Upper lobe of left lung (tissue), 6 donors: ENCODE measurements around the gene MAP2K5. TPM values are rescaled to one million over a fixed set of nuclear protein-coding genes. Genes with fewer than 3 reads are reported as not detected.
A peak's percentile ranks its signal among the peaks of the same experiment; 100 is the strongest.

Source experiments
- ATAC-seq, 2 donors: fragments of 200-7000 bp; cut with Tn5 transposase; one replicate each; pipeline ENCODE4 v1.9.1; 2022; ENCODE audit warnings: mild to moderate bottlenecking in 2 of 2, moderate library complexity in 2 of 2; ENCODE audit not compliant: low FRiP score in 2 of 2
- DNase-seq, 2 donors: peaks; one replicate each; pipeline ENCODE4 v3.0.0-alpha.2; 2019 to 2020
- H3K27ac ChIP-seq, 4 donors: fragments of 200-600 bp; sonication (generic); one replicate each; pipeline ENCODE4 v1.5.1; 2016 to 2019
- H3K27me3 ChIP-seq, 4 donors: fragments of 200-600 bp; sonication (generic); one replicate each; pipeline ENCODE4 v1.5.1; 2017 to 2019
- H3K36me3 ChIP-seq, 4 donors: fragments of 200-600 bp; sonication (generic); one replicate each; pipeline ENCODE4 v1.5.1; 2016 to 2019
- H3K4me1 ChIP-seq, 4 donors: fragments of 200-600 bp; sonication (generic); one replicate each; pipeline ENCODE4 v1.5.1; 2018 to 2019
- H3K4me3 ChIP-seq, 4 donors: fragments of 200-600 bp; sonication (generic); one replicate each; pipeline ENCODE4 v1.5.1; 2017 to 2019; ENCODE audit warnings: mild to moderate bottlenecking in 2 of 4, moderate library complexity in 1 of 4
- H3K9me3 ChIP-seq, 4 donors: fragments of 200-600 bp; sonication (generic); one replicate each; pipeline ENCODE4 v1.5.1; 2018 to 2019
- CTCF ChIP-seq, 6 experiments: fragments of 450-650 bp in 4 of 6; fragments of 200-600 bp in 2 of 6; sonication (generic) in 2 of 6; IDR thresholded peaks; one replicate each; pipeline ENCODE4 v1.5.1; 2016 to 2019; ENCODE audit warnings: antibody characterized with exemption in 6 of 6
- EP300 ChIP-seq, 4 donors: sonication (generic); formaldehyde crosslinking; IDR thresholded peaks; one replicate each; pipeline ENCODE4 v1.5.1; 2017; ENCODE audit warnings: antibody characterized with exemption in 4 of 4, control low read depth in 2 of 4
- POLR2A ChIP-seq, 4 donors: fragments of 450-650 bp; IDR thresholded peaks; one replicate each; pipeline ENCODE4 v1.5.1; 2016 to 2017; ENCODE audit warnings: antibody characterized with exemption in 4 of 4, mild to moderate bottlenecking in 2 of 4
- POLR2AphosphoS5 ChIP-seq, 2 donors: sonication (generic); formaldehyde crosslinking; IDR thresholded peaks; one replicate each; pipeline ENCODE4 v1.5.1; 2017; ENCODE audit warnings: antibody characterized with exemption in 2 of 2
- WGBS, 2 donors: methylation state at CpG; one replicate each; pipeline ENCODE4 v1.1.5; 2017 to 2018; 5-methylcytosine and 5-hydroxymethylcytosine counted together
- total RNA-seq, 6 donors: library from RNA; depleted of rRNA in 4 of 6; stranded (reverse); fragments of >200 nt in 4 of 6; gene quantifications; one replicate each; pipeline versions ENCODE4 v1.1.0 to v1.2.1, GENCODE V29; 2016 to 2021
- donor health status: DM: no; HTN: no; CAD: no; lungs with moderate emphysema.
- donor health status: DM: no; HTN: yes; CAD: no; lungs with severe emphysema.

Gene MAP2K5
- total RNA-seq, 6 donors from 2014 or later: 7.8 to 25.6 (median 16.0) TPM

GRCh38 chr15:67585681-67586080 lies 43.2 kb downstream of the MAP2K5 start:
- Histone ChIP-seq H3K36me3 (peaks cover 0 to 41% (median 15%) of the 10 kb centered on the region in 4 donors), H3K9me3 (no peaks in the 10 kb centered on the region), H3K4me1 (no peaks in the 10 kb centered on the region), H3K27me3 (no peaks in the 10 kb centered on the region), H3K4me3 (no peak overlapping the region), H3K27ac (no peak overlapping the region)
- 96 to 98% methylated on average over 4 of the region's 4 CpGs for WGBS, 2 donors
- DNase-seq (no peak), ATAC-seq (no peak)
- no peak for TF ChIP-seq EP300 (IDR thresholded peaks at IDR 0.05)
- TF ChIP-seq POLR2AphosphoS5 (IDR thresholded peaks at IDR 0.05): no peak
- no peak for TF ChIP-seq POLR2A (IDR thresholded peaks at IDR 0.05)
- no peak for TF ChIP-seq CTCF (IDR thresholded peaks at IDR 0.05)

- DNase-seq (no peak), ATAC-seq (no peak)
- Histone ChIP-seq H3K27ac (no peak overlapping the region), H3K36me3 (peaks cover 0 to 42% (median 15%) of the 10 kb centered on the region in 4 donors), H3K4me3 (no peak overlapping the region), H3K4me1 (no peaks in the 10 kb centered on the region), H3K27me3 (no peaks in the 10 kb centered on the region), H3K9me3 (no peaks in the 10 kb centered on the region)
- 84 to 88% methylated on average over 7 of the region's 7 CpGs for WGBS, 2 donors
- TF ChIP-seq CTCF (IDR thresholded peaks at IDR 0.05): no peak
- no peak for TF ChIP-seq EP300 (IDR thresholded peaks at IDR 0.05)
- TF ChIP-seq POLR2A (IDR thresholded peaks at IDR 0.05): no peak
- TF ChIP-seq POLR2AphosphoS5 (IDR thresholded peaks at IDR 0.05): no peak
Measured at GRCh38 chr15:67587331-67587730, 44.8 kb downstream of the MAP2K5 start.

GRCh38 chr15:67587754-67588153 lies 45.3 kb downstream of the MAP2K5 start:
- peaks cover 0 to 44% (median 15%) of the 10 kb centered on the region in 4 donors for H3K36me3 ChIP-seq
- 88 to 90% methylated on average over 3 of the region's 3 CpGs for WGBS, 2 donors
- no peak for DNase-seq

GRCh38 chr15:67590191-67590590 lies 47.7 kb downstream of the MAP2K5 start:
- Histone ChIP-seq H3K27me3 (no peaks in the 10 kb centered on the region), H3K9me3 (no peaks in the 10 kb centered on the region), H3K4me1 (no peaks in the 10 kb centered on the region), H3K36me3 (peaks cover 3 to 60% (median 15%) of the 10 kb centered on the region in 4 donors), H3K27ac (no peak overlapping the region), H3K4me3 (no peak overlapping the region)
- WGBS, 2 donors: 93 to 100% methylated on average over 3 of the region's 3 CpGs
- no peak for TF ChIP-seq POLR2A (IDR thresholded peaks at IDR 0.05)
- no peak for TF ChIP-seq CTCF (IDR thresholded peaks at IDR 0.05)
- TF ChIP-seq POLR2AphosphoS5 (IDR thresholded peaks at IDR 0.05): no peak
- TF ChIP-seq EP300 (IDR thresholded peaks at IDR 0.05): no peak
- DNase-seq (no peak), ATAC-seq (no peak)

More at GRCh38 chr15:67587754-67588153, 45.3 kb downstream of the MAP2K5 start:
- ATAC-seq: peak in 1 of 2 donors; percentile 46
- no peaks in the 10 kb centered on the region for H3K27me3 ChIP-seq
- H3K9me3 ChIP-seq: no peaks in the 10 kb centered on the region
- no peak overlapping the region for H3K27ac ChIP-seq
- TF ChIP-seq CTCF (IDR thresholded peaks at IDR 0.05) (no peak), POLR2A (IDR thresholded peaks at IDR 0.05) (no peak), POLR2AphosphoS5 (IDR thresholded peaks at IDR 0.05) (no peak), EP300 (IDR thresholded peaks at IDR 0.05) (no peak)
- H3K4me1 ChIP-seq: no peaks in the 10 kb centered on the region
- H3K4me3 ChIP-seq: no peak overlapping the region

- no peak for DNase-seq
- Histone ChIP-seq H3K4me3 (no peak overlapping the region), H3K4me1 (no peaks in the 10 kb centered on the region), H3K27me3 (no peaks in the 10 kb centered on the region), H3K9me3 (no peaks in the 10 kb centered on the region), H3K27ac (no peak overlapping the region), H3K36me3 (peaks cover 3 to 52% (median 10%) of the 10 kb centered on the region in 4 donors)
- TF ChIP-seq EP300 (IDR thresholded peaks at IDR 0.05) (no peak), CTCF (IDR thresholded peaks at IDR 0.05) (no peak), POLR2AphosphoS5 (IDR thresholded peaks at IDR 0.05) (no peak), POLR2A (IDR thresholded peaks at IDR 0.05) (no peak)
- no peak for ATAC-seq
Measured at GRCh38 chr15:67592245-67592644, 49.7 kb downstream of the MAP2K5 start.
